Measurements from ENCODE around the gene AQP1.

GRCh38 chr7:30973292-30973691, 61.6 kb downstream of the AQP1 start:
- TF ChIP-seq CTCF (optimal IDR thresholded peaks at IDR 0.05 in 1 of 3, IDR thresholded peaks at IDR 0.05 in 1 of 3, conservative IDR thresholded peaks at IDR 0.05 in 1 of 3; ENCODE audit: extremely low read depth in 1 of 3, insufficient read depth in 2 of 3, low read length in 3 of 3) (no peak), EZH2 (IDR thresholded peaks at IDR 0.05; ENCODE audit: low read length) (no peak)
